Skeletal muscle cell (primary cell): ENCODE data around the gene VAV3.

Source experiments
- DNase-seq: peaks from one replicate; pipeline ENCODE4 v3.0.0-alpha.2; 2010; ENCODE audit warnings: low read depth
- H3K4me3 ChIP-seq: 2 replicates; pipeline ENCODE4 v1.5.1; 2011; ENCODE audit warnings: low read depth, mild to moderate bottlenecking, control low read depth, low read length, moderate library complexity

Gene VAV3

DNA sequence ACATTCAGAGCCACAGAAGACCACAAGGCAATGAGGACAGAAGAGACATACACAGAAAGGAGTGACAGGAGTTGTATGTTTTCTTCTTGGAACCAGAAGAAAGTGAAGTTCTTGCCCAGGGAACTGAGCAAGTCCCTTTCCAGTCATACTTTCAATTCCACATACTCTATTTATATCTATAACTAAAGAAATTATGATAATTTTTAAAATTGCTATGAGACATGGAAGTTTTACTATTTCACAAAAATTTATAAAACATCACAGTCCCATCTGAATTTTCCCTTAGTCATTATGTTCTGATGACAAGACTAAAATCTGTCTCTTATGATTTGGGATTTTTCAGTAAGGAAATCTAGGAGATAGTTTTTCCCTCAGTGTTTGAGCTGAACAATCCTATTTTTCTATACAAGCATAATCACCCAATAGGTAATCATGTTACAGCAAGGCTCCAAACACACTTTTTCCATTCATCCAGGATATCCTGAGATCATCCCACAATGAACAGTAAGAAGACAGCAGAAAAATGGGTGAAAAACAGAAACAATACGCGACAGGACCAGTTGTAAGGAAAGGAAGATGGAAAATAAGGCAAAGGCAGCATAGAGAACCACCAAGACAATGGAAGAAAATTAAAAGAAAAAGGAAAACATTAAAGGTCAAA lies 154.6 kb downstream of the VAV3 start:
- no peak overlapping the region for H3K4me3 ChIP-seq
- DNase-seq = no peak

DNA sequence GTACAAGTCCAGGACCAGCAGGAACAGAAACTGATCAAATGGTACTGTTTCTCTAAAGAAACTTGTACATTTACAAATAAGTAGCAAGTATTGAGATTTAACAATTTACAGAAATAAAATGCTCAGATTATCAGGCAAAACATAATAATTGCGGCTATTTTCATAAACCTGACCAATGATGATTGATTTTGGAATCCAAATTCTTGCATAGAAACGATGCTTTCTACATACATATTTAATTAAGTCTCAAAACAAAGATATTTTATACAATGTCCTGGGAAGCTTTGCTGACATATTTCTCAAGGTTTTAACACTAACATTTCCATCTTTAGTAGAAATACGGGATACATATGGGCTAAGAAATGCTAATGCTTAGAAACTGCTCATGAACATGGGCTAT lies 157.1 kb downstream of the VAV3 start:
- DNase-seq = no peak
- no peak overlapping the region for H3K4me3 ChIP-seq

DNA sequence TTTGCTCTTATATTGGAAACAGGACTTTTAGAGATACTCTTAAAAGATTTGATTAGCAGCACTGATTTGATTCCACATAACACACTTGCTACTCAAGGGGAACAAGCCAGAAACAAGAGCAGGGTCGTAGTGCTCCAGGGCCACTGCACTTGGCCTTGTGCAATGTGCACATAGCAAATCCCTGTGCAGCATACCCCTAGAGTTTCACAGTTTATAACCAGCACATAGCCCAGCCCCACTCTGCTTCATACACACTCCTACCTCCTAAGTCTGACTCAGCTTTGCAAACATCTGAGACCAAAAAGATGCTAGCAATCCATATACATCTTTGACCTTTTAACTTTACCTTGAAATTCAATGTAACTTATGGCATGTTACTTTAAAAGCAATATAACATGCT lies 157.6 kb downstream of the VAV3 start:
- no peak for DNase-seq
- no peak overlapping the region for H3K4me3 ChIP-seq

DNA sequence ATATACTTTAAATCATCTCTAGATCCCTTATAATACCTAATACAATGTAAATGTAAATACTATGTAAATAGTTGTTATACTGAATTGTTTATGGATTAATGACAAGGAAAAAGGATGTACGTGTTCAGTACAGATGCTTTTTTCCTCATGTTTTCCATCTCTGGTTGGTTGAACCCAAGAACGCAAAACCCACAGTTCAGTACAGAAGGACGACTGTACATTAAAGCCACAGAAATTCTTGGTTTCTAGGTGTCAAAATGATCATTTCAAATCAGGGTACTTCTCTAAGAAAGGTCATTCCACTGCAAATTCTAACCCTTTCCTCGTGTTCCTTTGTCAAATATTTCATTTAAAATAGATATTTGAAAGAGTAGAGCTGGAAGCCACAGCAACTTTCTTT lies 158.1 kb downstream of the VAV3 start:
- no peak for DNase-seq
- no peak overlapping the region for H3K4me3 ChIP-seq

DNA sequence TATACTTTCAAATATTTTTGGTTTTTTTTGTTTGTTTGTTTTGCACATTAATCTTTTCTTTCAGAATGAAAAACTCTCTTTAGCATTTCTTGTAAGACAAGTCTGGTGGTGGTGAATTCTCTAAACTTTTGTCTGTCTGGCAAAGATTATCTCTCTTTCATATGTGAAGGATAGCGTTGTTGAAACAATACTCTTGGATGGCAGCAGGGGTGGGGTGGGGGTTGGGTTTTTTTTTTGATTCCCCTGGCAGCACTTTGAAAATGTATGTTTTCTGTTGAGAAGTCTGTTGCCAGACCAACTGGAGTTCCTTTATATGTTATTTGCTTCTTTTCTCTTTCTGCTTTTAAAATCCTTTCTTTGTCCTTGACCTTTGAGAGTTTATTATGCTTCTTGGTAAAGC lies 160.2 kb downstream of the VAV3 start:
- H3K4me3 ChIP-seq = no peak overlapping the region
- no peak for DNase-seq

DNA sequence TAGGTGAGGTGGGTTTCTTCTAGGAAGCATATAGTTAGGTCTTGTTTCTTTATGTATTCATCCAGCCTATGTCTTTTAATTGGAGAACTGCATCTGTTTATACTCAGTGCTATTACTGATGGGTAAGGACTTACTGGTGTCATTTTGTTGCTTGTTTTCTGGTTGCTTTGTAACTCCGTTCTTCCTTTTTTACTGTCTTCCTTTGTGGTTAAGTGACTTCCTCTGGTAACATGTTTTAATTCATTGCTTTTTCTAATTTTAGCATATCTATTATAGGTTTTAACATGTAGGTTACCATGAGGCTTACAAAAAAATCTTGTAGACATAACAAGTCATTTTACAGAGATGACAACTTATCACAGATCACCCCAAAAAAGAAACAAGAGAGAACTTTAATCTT lies 160.8 kb downstream of the VAV3 start:
- H3K4me3 ChIP-seq = no peak overlapping the region
- no peak for DNase-seq

DNA sequence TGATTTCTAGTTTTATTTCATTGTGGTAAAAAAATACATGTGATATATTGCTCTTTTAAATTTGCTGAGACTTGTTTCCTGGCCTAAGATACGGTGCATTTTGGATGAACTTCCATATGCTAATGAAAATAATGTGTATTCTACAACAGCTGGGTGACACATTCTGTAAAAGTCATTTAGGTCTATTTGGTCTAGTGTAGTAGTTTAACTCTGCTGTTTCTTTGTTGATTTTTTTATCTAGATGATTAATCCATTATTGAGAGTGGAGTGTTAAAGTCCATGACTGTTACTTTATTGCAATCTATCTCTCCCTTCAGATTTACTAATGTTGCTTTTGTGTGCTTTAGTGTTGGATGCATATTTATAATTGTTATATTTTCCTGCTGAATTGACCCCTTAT lies 161.4 kb downstream of the VAV3 start:
- H3K4me3 ChIP-seq = no peak overlapping the region

DNA sequence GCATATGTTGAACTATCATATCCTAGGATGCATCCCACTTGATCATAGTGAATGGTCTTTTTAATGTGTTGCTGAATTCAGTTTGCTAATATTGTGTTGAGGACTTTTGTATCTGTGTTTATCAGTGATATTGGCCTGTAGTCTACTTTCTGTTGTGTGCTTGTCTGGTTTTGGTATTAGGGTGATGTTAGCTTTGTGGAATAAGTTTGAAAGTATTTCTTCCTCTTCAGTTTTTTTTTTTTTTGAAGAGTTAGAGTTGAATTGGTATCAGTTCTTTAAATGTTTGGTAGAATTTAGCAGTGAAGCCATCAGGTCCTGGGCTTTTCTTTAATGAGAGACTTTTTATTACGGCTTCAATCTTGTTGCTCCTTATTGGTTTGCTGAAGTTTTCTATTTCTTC lies 162.3 kb downstream of the VAV3 start:
- H3K4me3 ChIP-seq = no peak overlapping the region
- no peak for DNase-seq

More for the DNA sequence above, 161.4 kb downstream of the VAV3 start:
- no peak for DNase-seq

DNA sequence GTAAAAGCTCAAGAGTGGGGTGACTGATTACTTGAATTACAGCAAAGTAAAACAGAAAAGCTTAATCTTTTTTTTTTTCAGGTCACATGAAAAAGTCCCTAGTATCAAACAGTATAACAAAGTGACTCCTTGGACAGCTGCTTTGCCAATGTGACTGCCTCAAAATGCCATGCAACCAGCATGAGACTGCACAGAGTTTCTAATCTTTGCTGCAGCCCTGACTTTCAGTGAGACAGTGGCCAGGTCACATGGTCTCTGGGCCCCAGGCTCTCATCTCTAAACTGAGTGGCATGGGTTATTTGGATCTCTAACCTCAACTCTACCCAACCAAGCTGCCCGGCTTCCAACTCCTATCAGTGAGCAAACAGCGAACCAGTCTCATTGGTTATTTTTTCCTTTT lies 169.0 kb downstream of the VAV3 start:
- H3K4me3 ChIP-seq = no peak overlapping the region
- no peak for DNase-seq

DNA sequence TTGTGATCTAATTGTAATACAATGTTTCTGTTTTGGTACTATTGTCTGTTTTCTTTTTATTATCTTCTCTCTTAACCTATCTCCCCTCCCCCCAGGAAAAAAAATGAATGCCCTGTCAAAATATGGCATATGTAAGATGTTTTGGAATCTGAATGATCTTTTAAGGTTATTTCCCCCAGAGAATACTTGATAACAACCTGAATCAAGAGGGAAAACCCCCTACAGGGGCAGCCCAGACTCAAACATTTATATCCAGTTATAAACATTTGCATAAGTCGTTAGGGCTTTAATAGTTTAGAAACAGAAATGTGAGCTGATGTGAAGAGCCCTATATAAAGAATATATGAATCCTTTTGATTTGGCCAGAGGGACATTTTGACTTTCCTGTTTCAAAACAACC lies 169.5 kb downstream of the VAV3 start:
- H3K4me3 ChIP-seq = no peak overlapping the region
- no peak for DNase-seq

DNA sequence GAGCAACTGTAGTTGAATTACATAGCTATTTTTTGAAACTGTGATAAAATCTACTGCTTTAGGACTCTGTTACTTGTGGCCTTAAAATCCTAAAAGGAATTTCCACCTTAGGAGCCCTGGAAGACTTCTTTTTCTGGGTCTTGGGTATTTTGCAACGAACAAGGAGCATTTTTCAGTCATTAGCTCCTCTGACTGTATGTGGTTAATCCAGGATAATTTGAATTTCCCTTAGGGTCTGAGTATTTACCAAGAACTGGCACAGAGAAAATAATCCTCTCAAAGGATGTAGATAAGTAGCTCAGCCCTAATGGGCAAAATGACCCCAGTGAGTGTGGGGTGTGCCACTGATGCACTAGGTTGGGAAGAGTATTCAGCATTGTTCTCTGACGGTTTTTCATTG lies 170.4 kb downstream of the VAV3 start:
- H3K4me3 ChIP-seq = no peak overlapping the region

DNA sequence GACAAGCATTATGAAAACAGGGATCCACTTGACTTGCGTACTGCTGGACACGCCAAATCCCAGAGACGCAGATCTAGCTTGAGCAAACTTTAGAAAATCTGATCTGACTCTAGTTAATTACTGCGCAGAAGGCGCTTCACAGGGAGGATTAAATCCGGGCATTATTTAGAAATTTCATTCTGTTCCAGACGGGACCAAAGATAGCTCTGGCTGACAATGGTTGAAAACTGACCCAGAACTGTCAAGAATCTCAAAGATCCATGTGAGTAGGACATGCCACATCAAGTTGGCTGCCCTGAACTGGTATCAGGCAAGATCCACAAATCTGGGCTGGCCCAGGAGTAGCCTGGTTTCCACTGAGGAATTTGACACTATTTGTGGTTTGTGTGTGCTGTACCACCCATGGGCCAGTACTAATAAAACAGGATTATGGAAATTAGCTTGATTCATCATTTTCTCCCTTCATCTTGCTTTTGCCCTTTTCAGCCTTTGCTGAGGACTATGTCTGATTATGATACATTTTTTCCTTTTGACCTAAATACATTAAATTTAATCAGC lies 171.0 kb downstream of the VAV3 start:
- DNase-seq = no peak
- H3K4me3 ChIP-seq = no peak overlapping the region

More for the DNA sequence above, 170.4 kb downstream of the VAV3 start:
- DNase-seq = no peak

DNA sequence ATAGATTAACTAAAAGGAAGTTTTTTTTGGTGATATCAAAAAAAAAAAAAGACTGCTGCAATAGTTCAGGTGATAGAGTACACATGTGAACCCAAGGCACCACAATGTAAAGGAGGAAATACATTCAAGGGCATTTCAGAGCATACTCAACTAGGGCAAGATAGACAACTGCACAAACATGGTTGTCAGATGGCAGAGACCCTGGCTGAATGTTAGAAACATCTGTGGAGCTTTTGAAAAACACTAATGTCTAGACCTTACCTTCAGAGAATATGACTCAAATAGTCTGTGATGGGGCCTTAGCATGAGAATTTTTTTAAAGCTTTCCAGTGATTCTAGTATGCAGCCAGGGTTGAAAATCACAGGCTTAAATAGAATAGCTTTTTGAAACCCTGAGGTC lies 173.6 kb downstream of the VAV3 start:
- no peak for DNase-seq
- no peak overlapping the region for H3K4me3 ChIP-seq

DNA sequence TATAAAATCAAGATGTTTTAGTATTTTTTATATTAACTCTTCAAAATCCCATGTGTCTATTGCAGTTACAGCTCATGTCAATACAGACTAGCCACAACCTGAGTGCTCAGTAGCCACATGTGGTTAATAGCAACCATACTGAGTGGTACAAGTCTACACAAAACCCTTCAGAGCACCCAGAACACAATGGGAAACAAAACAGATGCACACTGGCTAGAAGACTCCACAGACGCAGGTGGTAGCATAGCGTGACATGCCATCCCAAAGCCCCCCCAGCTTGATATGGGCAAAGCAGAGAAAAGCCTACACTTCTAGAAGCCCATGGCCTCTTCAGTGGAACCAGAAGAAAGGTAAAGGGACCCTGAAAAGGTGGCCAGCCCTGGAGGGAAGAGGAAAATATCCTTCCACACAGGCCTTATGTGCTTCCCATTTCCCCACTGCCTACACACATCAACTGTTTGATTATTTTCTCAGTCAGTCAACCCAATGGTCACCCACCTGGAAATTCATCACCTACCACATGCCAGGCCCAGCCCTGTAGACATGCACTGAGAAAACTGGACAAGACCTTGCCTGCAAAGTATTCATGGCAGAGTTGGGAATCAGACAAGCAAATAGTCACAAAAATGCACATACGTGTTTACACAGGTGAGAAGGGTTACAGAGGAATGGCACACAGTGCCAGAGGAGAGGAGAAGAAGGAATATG lies 175.0 kb downstream of the VAV3 start:
- DNase-seq = no peak

DNA sequence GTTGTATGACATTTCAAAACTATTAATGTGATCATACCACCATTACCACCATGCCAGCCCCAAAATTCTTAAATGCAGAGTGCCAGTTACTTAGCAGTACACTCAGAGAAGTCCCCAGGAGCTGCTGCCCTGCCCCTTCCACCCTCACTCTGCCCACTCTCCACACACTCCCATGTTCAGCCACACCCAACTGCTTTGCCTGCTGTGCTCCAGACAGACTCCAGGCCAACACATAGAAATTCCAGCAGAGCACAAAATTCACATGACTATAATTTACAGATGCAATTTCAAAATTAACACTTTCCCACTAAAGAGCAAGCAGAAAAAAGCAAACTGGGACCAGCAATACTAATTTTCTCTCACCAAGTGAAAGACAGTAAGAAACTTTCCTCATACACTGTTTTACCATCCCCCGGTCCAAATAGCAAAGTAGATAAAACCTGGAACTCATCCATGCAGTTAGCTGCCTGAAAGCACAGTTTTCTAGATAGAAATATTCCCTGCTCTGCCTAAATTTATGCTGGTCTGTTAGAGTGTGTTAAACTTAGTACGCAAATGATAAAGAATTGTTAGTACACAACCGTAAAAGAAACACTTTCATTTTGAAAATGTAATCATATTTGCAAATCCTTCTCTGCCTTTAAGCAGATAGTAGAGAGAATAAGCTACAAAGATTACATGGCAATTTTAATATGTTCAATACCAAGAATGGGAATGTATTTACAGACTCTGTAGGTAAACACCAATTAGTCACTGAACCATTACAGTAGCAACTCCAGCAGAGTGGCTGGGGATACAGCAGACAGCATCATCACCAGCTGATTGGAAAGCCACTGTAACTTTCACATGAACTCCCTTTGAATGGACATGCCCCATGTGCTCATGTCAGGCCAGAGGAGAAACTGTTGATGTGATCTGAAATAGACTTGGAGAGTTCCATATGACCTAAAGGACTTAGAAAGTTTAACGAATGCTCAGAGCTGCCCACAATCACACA lies 176.5 kb downstream of the VAV3 start:
- H3K4me3 ChIP-seq = no peak overlapping the region
- no peak for DNase-seq

More for the DNA sequence above, 175.0 kb downstream of the VAV3 start:
- no peak overlapping the region for H3K4me3 ChIP-seq

DNA sequence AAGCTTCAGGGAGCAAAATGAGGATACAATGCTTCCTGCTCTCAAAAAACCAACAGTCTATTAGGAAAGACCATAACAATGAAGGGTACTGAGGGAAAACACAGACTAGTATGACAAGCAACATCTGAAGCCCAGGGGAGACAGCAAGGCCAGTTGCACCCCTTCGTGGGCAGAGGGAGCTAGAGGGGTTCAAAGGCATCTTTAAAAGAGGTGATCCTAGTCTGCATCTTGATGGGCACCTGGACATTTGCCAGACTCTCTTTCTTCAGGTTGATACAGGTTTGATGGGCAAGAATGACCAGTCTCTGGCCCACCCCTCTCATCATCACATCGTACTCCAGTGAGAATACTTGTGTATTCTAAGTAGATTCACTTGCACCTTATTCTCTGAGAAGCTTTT lies 177.7 kb downstream of the VAV3 start:
- no peak for DNase-seq
- no peak overlapping the region for H3K4me3 ChIP-seq

DNA sequence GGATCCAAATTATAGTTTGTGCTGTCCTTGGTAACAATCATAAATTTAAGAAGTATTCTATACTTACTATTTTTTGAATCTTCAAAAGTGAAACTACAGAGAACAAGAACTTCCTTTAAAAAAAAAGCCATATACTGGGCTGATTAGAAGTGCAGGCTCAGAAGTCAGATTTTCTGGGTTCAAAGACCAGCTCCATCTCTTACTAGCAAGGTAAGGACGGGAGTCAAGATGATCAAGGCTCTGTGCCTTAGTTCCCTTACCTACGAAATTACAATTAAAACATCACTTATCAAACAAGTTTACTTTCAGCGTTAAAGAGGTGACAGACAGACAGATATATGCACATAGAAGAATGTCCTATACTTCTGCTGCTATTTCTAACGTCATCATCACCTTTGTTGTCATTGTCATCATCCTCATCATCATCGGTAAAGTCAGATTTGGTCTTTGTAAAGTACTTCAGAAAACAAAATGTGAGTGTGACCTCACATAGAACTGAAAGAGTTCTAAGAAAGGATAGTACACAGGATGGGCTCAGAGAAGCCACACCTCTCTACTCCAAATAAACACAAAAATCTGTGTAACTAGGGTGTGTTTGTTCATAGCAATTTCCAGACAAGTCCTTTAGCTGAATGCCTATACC lies 178.7 kb downstream of the VAV3 start:
- H3K4me3 ChIP-seq = no peak overlapping the region
- DNase-seq = no peak

DNA sequence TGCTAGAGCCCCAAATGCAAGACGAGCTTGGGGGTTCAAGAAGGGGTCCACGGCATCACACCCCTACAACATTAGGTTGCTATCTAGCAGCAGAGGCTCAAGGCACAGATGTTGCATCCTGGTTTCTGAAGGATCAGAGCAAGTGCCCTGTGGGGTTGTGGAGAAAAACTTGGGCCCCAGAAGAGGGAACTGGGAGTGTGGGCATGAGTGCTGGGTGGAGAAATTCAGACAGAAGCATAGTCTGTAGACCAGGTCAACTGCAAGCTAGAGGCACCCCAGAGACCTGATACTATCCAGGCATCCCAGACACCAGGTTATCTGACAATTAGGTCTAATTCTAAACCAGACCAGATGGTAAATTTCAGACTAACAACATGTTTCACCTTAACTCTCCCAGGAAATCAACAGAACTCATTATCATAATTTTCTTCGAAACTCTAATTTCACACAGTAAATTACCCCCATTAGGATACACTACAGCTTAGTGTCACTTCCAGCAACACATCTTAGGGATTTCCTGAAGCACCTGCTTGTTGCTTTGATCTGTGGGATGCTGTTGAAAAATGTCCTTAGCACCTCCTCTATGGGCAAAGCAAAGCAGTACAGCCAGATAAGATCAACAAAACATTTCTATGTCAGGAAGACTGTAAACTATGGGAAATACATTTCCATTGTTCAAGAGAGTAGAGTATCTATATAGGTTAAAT lies 179.3 kb downstream of the VAV3 start:
- no peak for DNase-seq
- no peak overlapping the region for H3K4me3 ChIP-seq
